ENCODE results near the gene LRG1.

Gene LRG1

GRCh38 chr19:4508698-4509097, 31.1 kb downstream of the LRG1 start:
- no peak for DNase-seq (ENCODE audit: low spot score)

GRCh38 chr19:4507804-4508203, 32.0 kb downstream of the LRG1 start:
- DNase-seq (ENCODE audit: low spot score), result no peak

- no peak for DNase-seq (ENCODE audit: low spot score)
Observed at GRCh38 chr19:4507150-4507452, 32.7 kb downstream of the LRG1 start.

- DNase-seq (ENCODE audit: low spot score), result peak; percentile 66
Observed at GRCh38 chr19:4506449-4507149, 33.2 kb downstream of the LRG1 start.

GRCh38 chr19:4505570-4506448, 34.0 kb downstream of the LRG1 start:
- DNase-seq (ENCODE audit: low spot score), result no peak

- DNase-seq (ENCODE audit: low spot score), result no peak
Observed at GRCh38 chr19:4504891-4505569, 34.8 kb downstream of the LRG1 start.

- no peak for DNase-seq (ENCODE audit: low spot score)
Observed at GRCh38 chr19:4504297-4504701, 35.5 kb downstream of the LRG1 start.

GRCh38 chr19:4503825-4504170, 36.0 kb downstream of the LRG1 start:
- no peak for DNase-seq (ENCODE audit: low spot score)

- DNase-seq (ENCODE audit: low spot score), result no peak
Observed at GRCh38 chr19:4503132-4503824, 36.6 kb downstream of the LRG1 start.

- no peak for DNase-seq (ENCODE audit: low spot score)
Observed at GRCh38 chr19:4502282-4503131, 37.3 kb downstream of the LRG1 start.

GRCh38 chr19:4501691-4502090, 38.1 kb downstream of the LRG1 start:
- no peak for DNase-seq (ENCODE audit: low spot score)

GRCh38 chr19:4500841-4501591, 38.8 kb downstream of the LRG1 start:
- no peak for DNase-seq (ENCODE audit: low spot score)

GRCh38 chr19:4499855-4500254, 40.0 kb downstream of the LRG1 start:
- no peak for DNase-seq (ENCODE audit: low spot score)

- no peak for DNase-seq (ENCODE audit: low spot score)
Observed at GRCh38 chr19:4499318-4499717, 40.5 kb downstream of the LRG1 start.

- no peak for DNase-seq (ENCODE audit: low spot score)
Observed at GRCh38 chr19:4498694-4499093, 41.1 kb downstream of the LRG1 start.

GRCh38 chr19:4497770-4498389, 42.0 kb downstream of the LRG1 start:
- DNase-seq (ENCODE audit: low spot score), result no peak

GRCh38 chr19:4496304-4496703, 43.5 kb downstream of the LRG1 start:
- DNase-seq (ENCODE audit: low spot score), result no peak

- no peak for DNase-seq (ENCODE audit: low spot score)
Observed at GRCh38 chr19:4495471-4495870, 44.4 kb downstream of the LRG1 start.

GRCh38 chr19:4494691-4495064, 45.2 kb downstream of the LRG1 start:
- DNase-seq (ENCODE audit: low spot score), result no peak

- no peak for DNase-seq (ENCODE audit: low spot score)
Observed at GRCh38 chr19:4493929-4494690, 45.7 kb downstream of the LRG1 start.

Data from RKO (cell line).